GM19328 (cell line): Measurements from ENCODE around the gene SEC22B.
"Not testable (repeated sequence)": the region's sequence is repeated elsewhere in the genome, so short reads cannot be mapped to it uniquely, and the experiment has no call there.

Experiments used
- ATAC-seq: cut with Tn5 transposase; IDR thresholded peaks from one replicate; pipeline ENCODE4 v1.9.1; 2021; ENCODE audit warnings: mild to moderate bottlenecking, moderate library complexity; ENCODE audit not compliant: unreplicated experiment

The SEC22B gene

GRCh38 chr1:120120525-120120924 is 55.8 kb downstream of the SEC22B start:
- ATAC-seq: not testable (repeated sequence)

DNA sequence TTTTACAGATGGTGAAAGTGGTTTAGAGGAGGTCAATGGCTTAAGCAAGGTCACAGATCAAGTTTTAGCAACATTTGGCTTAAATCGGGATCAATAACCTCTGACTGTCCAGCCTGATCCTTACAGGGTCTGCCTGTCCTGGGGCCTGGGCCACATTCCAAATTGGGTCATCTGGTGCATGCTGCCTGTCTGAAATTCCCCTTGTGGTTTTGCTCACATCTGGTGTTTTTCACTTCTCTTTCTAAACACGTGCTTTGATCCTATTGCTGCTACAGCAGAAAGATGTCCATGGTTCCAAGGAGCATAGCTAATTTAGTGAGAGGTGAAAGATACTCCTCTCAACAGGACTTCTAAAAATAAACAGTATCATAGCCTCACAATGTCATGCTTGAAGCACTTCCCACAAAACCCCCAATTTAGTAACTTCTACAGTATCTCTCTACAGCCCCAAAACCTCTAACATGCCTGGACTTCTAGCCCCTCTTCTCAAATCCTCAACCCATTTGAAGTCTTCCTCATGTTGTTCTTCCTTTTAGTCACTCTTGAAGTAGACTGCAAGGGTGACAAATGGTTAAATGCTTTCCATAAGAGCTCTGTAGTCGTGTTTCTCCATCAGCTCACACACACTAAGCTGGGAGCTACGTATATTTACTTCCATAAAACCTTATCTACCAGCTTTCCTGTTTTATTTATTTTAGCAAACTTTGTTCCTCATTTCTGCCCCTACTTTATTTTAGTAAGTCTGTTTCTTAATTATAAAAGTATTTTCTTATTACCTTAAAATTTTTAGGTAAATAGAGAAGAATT is 58.7 kb downstream of the SEC22B start:
- ATAC-seq: not testable (repeated sequence)

GRCh38 chr1:120116094-120116493 is 60.2 kb downstream of the SEC22B start:
- ATAC-seq: not testable (repeated sequence)

- ATAC-seq: not testable (repeated sequence)
These were observed 63.2 kb downstream of the SEC22B start for GRCh38 chr1:120113134-120113533.

- not testable (repeated sequence) for ATAC-seq
These were observed 64.1 kb downstream of the SEC22B start for GRCh38 chr1:120112212-120112611.

GRCh38 chr1:120111771-120112170 is 64.5 kb downstream of the SEC22B start:
- ATAC-seq: not testable (repeated sequence)

GRCh38 chr1:120111008-120111407 is 65.3 kb downstream of the SEC22B start:
- not testable (repeated sequence) for ATAC-seq

DNA sequence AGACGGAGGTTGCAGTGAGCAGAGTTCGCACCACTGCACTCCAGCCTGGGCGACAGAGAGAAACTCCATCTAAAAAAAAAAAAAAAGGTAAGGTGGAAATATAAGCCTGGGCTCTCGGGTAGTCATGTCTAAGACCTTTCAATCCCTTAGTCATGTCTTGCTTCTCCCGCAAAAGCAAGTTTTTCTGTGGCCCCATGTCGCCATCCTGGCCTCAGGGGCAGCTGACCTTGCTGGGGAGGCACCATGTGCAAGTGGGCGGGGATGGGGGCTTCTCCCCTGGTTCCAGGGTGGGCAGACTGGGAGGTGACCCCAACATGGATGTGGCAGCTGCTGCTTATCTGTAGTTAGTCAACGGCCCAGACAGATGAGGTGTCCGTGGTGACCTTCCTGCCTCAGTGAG is 66.7 kb downstream of the SEC22B start:
- ATAC-seq: not testable (repeated sequence)

DNA sequence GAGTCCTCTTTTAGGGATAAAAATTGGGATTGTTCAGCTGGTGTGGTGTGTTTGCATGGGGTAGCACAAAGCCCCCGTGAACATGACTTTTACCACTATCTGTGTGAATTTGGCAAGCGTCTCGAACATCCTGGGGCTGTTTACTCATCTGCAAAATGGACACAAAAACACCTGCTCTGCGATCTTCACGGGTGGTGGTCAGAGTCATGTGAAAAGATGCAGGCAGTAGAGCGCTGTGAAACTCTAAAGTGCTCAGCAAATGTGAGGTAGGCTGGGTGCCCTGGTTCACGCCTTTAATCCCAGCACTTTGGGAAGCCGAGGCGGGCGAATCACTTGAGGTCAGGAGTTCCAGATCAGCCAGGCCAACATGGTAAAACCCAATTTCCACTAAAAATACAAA is 67.1 kb downstream of the SEC22B start:
- not testable (repeated sequence) for ATAC-seq

DNA sequence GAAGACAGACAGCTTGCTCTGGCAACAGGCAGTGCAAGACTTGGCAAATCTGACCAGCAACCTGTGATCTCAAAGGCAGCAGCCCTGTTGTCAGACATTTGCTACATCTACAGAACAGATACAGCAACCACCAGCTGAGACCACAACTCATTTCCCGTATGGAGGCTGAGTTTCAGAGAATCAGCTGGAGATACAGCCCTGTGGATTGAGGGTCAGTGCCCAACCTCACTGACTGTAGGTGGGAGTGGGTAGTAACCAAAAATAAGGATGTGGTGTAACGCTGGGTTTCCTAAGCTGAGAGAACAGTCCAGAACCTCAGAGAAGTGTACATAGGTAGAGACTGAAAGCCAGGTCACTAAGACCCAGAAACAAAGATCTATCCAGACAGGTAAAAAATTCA is 71.0 kb downstream of the SEC22B start:
- ATAC-seq: not testable (repeated sequence)

DNA sequence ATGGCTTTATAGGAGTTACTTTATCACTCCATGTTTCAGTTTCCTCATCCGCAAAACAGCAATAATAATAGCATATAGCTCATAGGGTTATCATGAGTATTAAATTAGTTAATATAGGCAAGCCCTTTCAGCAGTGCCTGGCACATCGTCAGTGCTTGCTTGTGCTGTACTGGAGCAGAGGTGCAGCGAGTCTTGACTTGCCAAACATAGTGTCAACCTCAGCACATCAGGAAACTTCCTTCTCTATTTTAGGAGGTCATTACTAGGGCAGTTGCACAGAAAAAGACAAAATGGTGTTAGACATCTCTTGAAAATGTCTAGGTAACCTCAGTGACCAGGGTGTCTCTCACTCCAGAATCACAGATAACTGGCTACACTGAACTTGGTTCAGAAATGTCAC is 72.6 kb downstream of the SEC22B start:
- ATAC-seq: not testable (repeated sequence)

DNA sequence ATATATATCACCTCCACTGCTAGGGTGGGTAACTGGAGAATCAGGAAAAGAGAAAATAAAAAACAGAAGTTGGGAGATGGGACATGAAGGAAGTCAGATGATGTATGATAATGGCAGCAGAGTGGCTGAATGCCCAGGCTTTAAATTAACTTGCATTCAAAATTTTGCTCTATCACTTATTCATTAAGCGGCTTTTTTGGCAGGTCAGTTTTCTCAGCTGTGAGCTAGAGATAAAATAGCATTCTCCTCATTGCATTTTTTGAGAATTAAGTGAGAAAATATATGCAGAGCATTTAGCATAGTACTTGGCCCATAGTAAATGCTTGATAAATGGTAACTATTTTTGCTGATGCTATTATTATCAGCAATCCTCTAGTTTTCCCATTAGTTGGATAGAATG is 74.7 kb downstream of the SEC22B start:
- ATAC-seq: not testable (repeated sequence)
